Bronchial epithelial cell (primary cell): ENCODE data around the gene LGALS7. TPM values are rescaled to one million over a fixed set of nuclear protein-coding genes. Genes with fewer than 3 reads are reported as not detected.

ENCODE experiments used
- DNase-seq: peaks from one replicate; pipeline ENCODE4 v3.0.0-alpha.2; 2010; ENCODE audit warnings: low read depth
- FAIRE-seq: peaks from 2 replicates; lab custom pipeline; 2011; peaks lifted over from hg19 to GRCh38; lab: Jason Lieb, UNC
- H3K27me3 ChIP-seq: 2 replicates; pipeline ENCODE4 v1.5.1; 2011; ENCODE audit warnings: low read length; ENCODE audit not compliant: control insufficient read depth, insufficient read depth
- H3K36me3 ChIP-seq: 2 replicates; pipeline ENCODE4 v1.5.1; 2011; ENCODE audit warnings: low read length; ENCODE audit not compliant: control insufficient read depth, insufficient read depth
- H3K4me3 ChIP-seq: 2 replicates; pipeline ENCODE4 v1.5.1; 2011; ENCODE audit warnings: mild to moderate bottlenecking, low read depth, low read length, control low read depth
- CTCF ChIP-seq: IDR thresholded peaks from 2 replicates; pipeline ENCODE4 v1.5.1; 2011; ENCODE audit warnings: mild to moderate bottlenecking, moderate library complexity, low read length, control low read depth, inconsistent platforms; ENCODE audit not compliant: insufficient read depth, severe bottlenecking
- total RNA-seq: library from RNA; depleted of rRNA; stranded (reverse); fragments of >200 nt; gene quantifications from 2 replicates; pipeline ENCODE4 v1.2.1, GENCODE V29; 2014

The LGALS7 gene
- total RNA-seq, 1 donor from 2014 or later: 406 TPM

- FAIRE-seq: no peak
- no peaks in the 10 kb centered on the region for H3K27me3 ChIP-seq
- no peak for TF ChIP-seq CTCF
- no peak for DNase-seq
- H3K36me3 ChIP-seq: peaks cover 82% of the 10 kb centered on the region
- no peak overlapping the region for H3K4me3 ChIP-seq
Measured at GRCh38 chr19:38722947-38723605, 50.2 kb downstream of the LGALS7 start.

- H3K4me3 ChIP-seq: no peak overlapping the region
- FAIRE-seq: no peak
- H3K27me3 ChIP-seq: no peaks in the 10 kb centered on the region
- no peak for DNase-seq
- TF ChIP-seq CTCF: no peak
- H3K36me3 ChIP-seq: peaks cover 85% of the 10 kb centered on the region
Measured at GRCh38 chr19:38721979-38722773, 51.1 kb downstream of the LGALS7 start.

- Histone ChIP-seq H3K4me3 (no peak overlapping the region), H3K27me3 (no peaks in the 10 kb centered on the region), H3K36me3 (peaks cover 84% of the 10 kb centered on the region)
- TF ChIP-seq CTCF: no peak
- DNase-seq (no peak), FAIRE-seq (no peak)
Measured at GRCh38 chr19:38721496-38721895, 51.8 kb downstream of the LGALS7 start.

Other genes with a start within 250 kb of the LGALS7 start
- gene MAP4K1, start 155.6 kb downstream of the LGALS7 start, total RNA-seq: not detected in 2 replicates
- 262 and 374 TPM in 2 replicates for gene EIF3K, start 154.3 kb downstream of the LGALS7 start, total RNA-seq
- gene ACTN4, start 125.9 kb downstream of the LGALS7 start, total RNA-seq: 130 and 135 TPM in 2 replicates
- 6.6 and 6.8 TPM in 2 replicates for gene CAPN12, start 29.0 kb downstream of the LGALS7 start, total RNA-seq
- gene LGALS7B, start 15.7 kb upstream of the LGALS7 start, total RNA-seq: 1,636 and 4,049 TPM in 2 replicates
- gene LGALS4, start 39.4 kb upstream of the LGALS7 start, total RNA-seq: 0.64 and 1.1 TPM in 2 replicates
- 44.5 and 51.1 TPM in 2 replicates for gene ECH1, start 58.3 kb upstream of the LGALS7 start, total RNA-seq
- gene HNRNPL, start 76.5 kb upstream of the LGALS7 start, total RNA-seq: 172 and 246 TPM in 2 replicates
- gene RINL, start 104.8 kb upstream of the LGALS7 start, total RNA-seq: 8.7 and 12.3 TPM in 2 replicates
- 41.3 and 44.7 TPM in 2 replicates for gene SIRT2, start 126.1 kb upstream of the LGALS7 start, total RNA-seq
- 23.2 and 25.9 TPM in 2 replicates for gene NFKBIB, start 126.5 kb upstream of the LGALS7 start, total RNA-seq
- 0.13 TPM in 1 of 2 replicates, not detected in the other for gene CCER2, start 138.7 kb upstream of the LGALS7 start, total RNA-seq
- 5.4 and 8.2 TPM in 2 replicates for gene SARS2, start 157.2 kb upstream of the LGALS7 start, total RNA-seq
- 56.5 and 62.4 TPM in 2 replicates for gene MRPS12, start 157.4 kb upstream of the LGALS7 start, total RNA-seq
- gene FBXO17, start 202.2 kb upstream of the LGALS7 start, total RNA-seq: 5.0 and 11.6 TPM in 2 replicates